B cell (primary cell): ENCODE data around the gene ACAT1.

Source experiments
- EZH2 ChIP-seq: IDR thresholded peaks from 2 replicates; pipeline ENCODE4 v1.6.1; 2012; ENCODE audit warnings: borderline replicate concordance, low read depth, mild to moderate bottlenecking, moderate library complexity, low read length; ENCODE audit not compliant: insufficient read depth, poor library complexity, severe bottlenecking
- TF ChIP-seq, protein P1 (sequence below): fragments of 200-600 bp; IDR thresholded peaks from one replicate; pipeline ENCODE4 v1.8.0; 2022; ENCODE audit warnings: antibody characterized with exemption, mild to moderate bottlenecking

- TF ChIP-seq, protein P1, sequence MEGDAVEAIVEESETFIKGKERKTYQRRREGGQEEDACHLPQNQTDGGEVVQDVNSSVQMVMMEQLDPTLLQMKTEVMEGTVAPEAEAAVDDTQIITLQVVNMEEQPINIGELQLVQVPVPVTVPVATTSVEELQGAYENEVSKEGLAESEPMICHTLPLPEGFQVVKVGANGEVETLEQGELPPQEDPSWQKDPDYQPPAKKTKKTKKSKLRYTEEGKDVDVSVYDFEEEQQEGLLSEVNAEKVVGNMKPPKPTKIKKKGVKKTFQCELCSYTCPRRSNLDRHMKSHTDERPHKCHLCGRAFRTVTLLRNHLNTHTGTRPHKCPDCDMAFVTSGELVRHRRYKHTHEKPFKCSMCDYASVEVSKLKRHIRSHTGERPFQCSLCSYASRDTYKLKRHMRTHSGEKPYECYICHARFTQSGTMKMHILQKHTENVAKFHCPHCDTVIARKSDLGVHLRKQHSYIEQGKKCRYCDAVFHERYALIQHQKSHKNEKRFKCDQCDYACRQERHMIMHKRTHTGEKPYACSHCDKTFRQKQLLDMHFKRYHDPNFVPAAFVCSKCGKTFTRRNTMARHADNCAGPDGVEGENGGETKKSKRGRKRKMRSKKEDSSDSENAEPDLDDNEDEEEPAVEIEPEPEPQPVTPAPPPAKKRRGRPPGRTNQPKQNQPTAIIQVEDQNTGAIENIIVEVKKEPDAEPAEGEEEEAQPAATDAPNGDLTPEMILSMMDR = no peak
- no peak for TF ChIP-seq EZH2
These were observed 24.2 kb upstream of the ACAT1 start for GRCh38 chr11:108097179-108097578.
